Heart right ventricle (tissue), 16 donors: ENCODE results near the gene LSAMP. TPM values are rescaled to one million over a fixed set of nuclear protein-coding genes. Genes with fewer than 3 reads are reported as not detected.

ENCODE experiments used
- ATAC-seq, 8 donors: fragments of 200-7000 bp; cut with Tn5 transposase; one replicate each; pipeline ENCODE4 v1.9.1; 2020; ENCODE audit warnings: mild to moderate bottlenecking in 8 of 8, moderate library complexity in 8 of 8, moderate number of reproducible peaks in 1 of 8
- DNase-seq, 2 donors: peaks; one replicate each; pipeline ENCODE4 v3.0.0-alpha.2; 2020
- H3K27ac ChIP-seq, 10 donors: fragments of 200-600 bp; sonication (generic) in 2 of 10; one replicate each; pipeline versions ENCODE4 v1.5.0 to v1.8.0; 2020 to 2022; ENCODE audit warnings: mild to moderate bottlenecking in 3 of 10
- H3K27me3 ChIP-seq, 7 donors: fragments of 200-600 bp; one replicate each; pipeline ENCODE4 v1.8.0; 2021 to 2022; ENCODE audit warnings: mild to moderate bottlenecking in 2 of 7
- H3K36me3 ChIP-seq, 9 donors: fragments of 200-600 bp; sonication (generic) in 1 of 9; one replicate each; pipeline versions ENCODE4 v1.5.0 to v1.8.0; 2020 to 2022; ENCODE audit warnings: mild to moderate bottlenecking in 2 of 9
- H3K4me1 ChIP-seq, 9 donors: fragments of 200-600 bp; sonication (generic) in 1 of 9; one replicate each; pipeline versions ENCODE4 v1.5.0 to v1.8.0; 2020 to 2022; ENCODE audit warnings: mild to moderate bottlenecking in 4 of 9
- H3K4me3 ChIP-seq, 10 donors: fragments of 200-600 bp; sonication (generic) in 2 of 10; one replicate each; pipeline versions ENCODE4 v1.5.0 to v1.8.0; 2020 to 2022; ENCODE audit warnings: mild to moderate bottlenecking in 7 of 10, moderate library complexity in 2 of 10
- H3K9me3 ChIP-seq, 11 donors: fragments of 200-600 bp in 10 of 11; sonication (generic) in 2 of 11; one replicate each; pipeline versions ENCODE4 v1.5.0 to v1.8.0; 2013 to 2022; ENCODE audit warnings: mild to moderate bottlenecking in 2 of 11, control low read depth in 1 of 11, moderate library complexity in 1 of 11
- CTCF ChIP-seq, 9 donors: fragments of 200-600 bp; sonication (generic) in 2 of 9; IDR thresholded peaks; one replicate each; pipeline versions ENCODE4 v1.5.0 to v1.8.0; 2021 to 2022; ENCODE audit warnings: antibody characterized with exemption in 9 of 9, mild to moderate bottlenecking in 5 of 9, moderate library complexity in 1 of 9
- WGBS, 2 donors: extraction: QIAGEN DNeasy Blood & Tissue Kit; methylation state at CpG; one replicate each; pipeline ENCODE4 v1.1.7; 2013; ENCODE audit warnings: inconsistent platforms in 1 of 2; 5-methylcytosine and 5-hydroxymethylcytosine counted together
- intact Hi-C, 10 donors: fragments of 100-400 bp; cut with DNase I; formaldehyde crosslinking; loops; one replicate each; pipeline versions ENCODE4 v1.11.1 to v1.14.2; 2022
- polyA plus RNA-seq, 2 donors: library from polyadenylated mRNA; stranded (reverse); fragments of 200-250 nt; gene quantifications; one replicate each; pipeline ENCODE4 v1.2.3, GENCODE V29; 2013
- total RNA-seq, 10 donors: library from RNA; stranded (reverse); fragmentation: NEBNext Ultra II Directional in 3 of 10; extraction: Animal tissue kit (Norgen Biotek cat#: 25700) in 3 of 10; gene quantifications; one replicate each; pipeline versions ENCODE4 v1.2.1 to v1.2.4, GENCODE V29; 2021 to 2023
- donor health status: Arrhythmogenic right ventricular cardiomyopathy.
- donor health status: ischemic (EF 13 %, LVEDD 7.1; RV severe dilation, severe dysfunction).
- donor health status: healthy with polysubstance abuse.
- donor health status: DM: no; HTN: yes; CAD: no.
- donor health status: DM: no; HTN: no; CAD: no.
- donor health status: ischemic (EF 25% LVEDD 6.9; RV normal size, moderate dysfunction).
- donor health status: ischemic (EF 25% LVEDD 5.7; RV mildly dilated, moderate dysfunction).
- donor health status: healthy.
- donor health status: DM: yes; HTN: yes; CAD: no.
- donor health status: Ischemic cardiomyopathy.
- donor health status: ischemic (EF 35%, LVEDD 5.7; RV mildly dilated, moderate dysfunction).
- donor health status: nonischemic (EF 11% LVEDD 7.7; RV severe dilation, severe dysfunction).
- donor health status: DM: yes; HTN: yes; CAD: no.
- donor health status: PGD.
- donor health status: ischemic (EF 29% LVEDD 5.4; RV normal size, mild dysfunction).
- donor health status: nonischemic (EF 23%, LVEDD 6.1; RV moderate dilation, normal function).

The LSAMP gene
- total and polyA plus RNA-seq, 12 donors: 0.51 to 9.0 (median 5.4) TPM

- intact Hi-C loops: no loop called here
- ATAC-seq (no peak), DNase-seq (no peak)
- H3K4me1 ChIP-seq: peaks cover 0 to 6% (median 0%) of the 10 kb centered on the region in 9 donors
- no peaks in the 10 kb centered on the region for H3K27me3 ChIP-seq
- no peak overlapping the region for H3K4me3 ChIP-seq
- H3K36me3 ChIP-seq: no peaks in the 10 kb centered on the region
- TF ChIP-seq CTCF (IDR thresholded peaks at IDR 0.05): no peak
- H3K27ac ChIP-seq: no peak overlapping the region
- peaks cover 0 to 23% (median 3%) of the 10 kb centered on the region in 11 donors for H3K9me3 ChIP-seq
These were observed 29.5 kb upstream of the LSAMP start for GRCh38 chr3:116474801-116475200.

- WGBS, 2 donors: 14 to 17% methylated on average over 2 of the region's 2 CpGs
- Histone ChIP-seq H3K27ac (no peak overlapping the region), H3K27me3 (no peaks in the 10 kb centered on the region), H3K36me3 (no peaks in the 10 kb centered on the region), H3K4me3 (no peak overlapping the region), H3K4me1 (peaks cover 0 to 6% (median 0%) of the 10 kb centered on the region in 9 donors), H3K9me3 (peaks cover 0 to 17% (median 3%) of the 10 kb centered on the region in 11 donors)
- intact Hi-C loops: no loop called here
- no peak for TF ChIP-seq CTCF (IDR thresholded peaks at IDR 0.05)
- no peak for DNase-seq
- ATAC-seq: no peak
These were observed 28.9 kb upstream of the LSAMP start for GRCh38 chr3:116474032-116474780.

- Histone ChIP-seq H3K36me3 (no peaks in the 10 kb centered on the region), H3K4me1 (peaks cover 0 to 6% (median 0%) of the 10 kb centered on the region in 9 donors), H3K27ac (no peak overlapping the region), H3K27me3 (no peaks in the 10 kb centered on the region), H3K9me3 (peaks cover 0 to 11% (median 0%) of the 10 kb centered on the region in 11 donors), H3K4me3 (no peak overlapping the region)
- intact Hi-C loops: no loop called here
- ATAC-seq (no peak), DNase-seq (no peak)
- TF ChIP-seq CTCF (IDR thresholded peaks at IDR 0.05): no peak
These were observed 28.3 kb upstream of the LSAMP start for GRCh38 chr3:116473602-116474001.

- WGBS, 2 donors: 52 to 55% methylated on average over 4 of the region's 4 CpGs
- Histone ChIP-seq H3K4me3 (no peak overlapping the region), H3K4me1 (peaks cover 0 to 6% (median 0%) of the 10 kb centered on the region in 9 donors), H3K27ac (no peak overlapping the region), H3K27me3 (no peaks in the 10 kb centered on the region), H3K9me3 (no peaks in the 10 kb centered on the region), H3K36me3 (no peaks in the 10 kb centered on the region)
- no peak for ATAC-seq
- no peak for DNase-seq
- intact Hi-C loops: no loop called here
- no peak for TF ChIP-seq CTCF (IDR thresholded peaks at IDR 0.05)
These were observed 25.4 kb upstream of the LSAMP start for GRCh38 chr3:116470605-116471197.
